GM21619 (cell line): Measurements from ENCODE around the gene CDH23.

Source experiments
- ATAC-seq: cut with Tn5 transposase; IDR thresholded peaks from one replicate; pipeline ENCODE4 v1.9.1; 2021; ENCODE audit not compliant: unreplicated experiment

The CDH23 gene

DNA sequence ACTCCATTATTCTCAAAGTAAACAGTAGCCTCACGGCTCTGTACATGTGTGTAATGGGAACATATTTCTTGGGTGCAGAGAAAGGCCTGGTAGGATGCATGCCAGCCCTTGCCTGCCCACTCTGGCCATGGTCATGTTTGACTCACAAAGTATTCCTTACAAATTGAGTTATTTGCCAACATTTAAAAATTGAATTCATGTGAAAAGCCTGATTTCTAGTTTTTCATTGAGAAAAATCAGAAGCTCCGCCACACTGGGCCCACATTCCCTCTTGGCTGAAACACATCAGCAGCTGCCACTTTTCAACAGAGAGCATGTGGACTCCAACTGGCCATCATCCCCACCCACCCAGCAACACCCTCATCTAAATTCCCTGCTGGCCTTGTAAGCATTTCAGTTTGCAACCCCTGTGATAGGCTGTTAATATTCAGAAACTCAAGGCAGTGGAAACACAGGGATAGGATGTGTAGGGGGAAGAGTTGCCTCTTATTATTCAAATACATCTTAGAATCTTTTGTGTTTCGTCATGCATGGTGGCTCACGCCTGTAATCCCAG, 40.9 kb downstream of the CDH23 start:
- ATAC-seq = no peak

DNA sequence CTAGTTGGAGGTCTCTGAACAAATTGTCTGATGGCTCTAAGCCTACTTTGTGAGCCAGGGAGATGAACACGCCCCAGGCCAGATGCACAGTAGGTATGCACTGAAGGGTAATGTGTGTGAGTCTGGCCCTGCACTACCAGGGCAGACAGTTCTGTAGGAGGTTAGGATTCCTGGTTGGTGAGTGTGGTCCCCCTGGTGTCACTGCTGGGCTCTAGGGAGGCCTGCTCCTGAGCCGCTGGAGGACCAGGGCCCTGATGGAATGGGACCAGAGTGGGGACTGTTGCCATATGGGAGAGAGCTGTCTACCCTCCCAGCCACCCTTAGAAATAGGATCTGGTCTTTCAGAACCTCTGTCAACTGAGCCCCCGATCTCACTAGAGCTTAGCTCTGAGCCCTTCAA, 42.0 kb downstream of the CDH23 start:
- ATAC-seq = no peak

DNA sequence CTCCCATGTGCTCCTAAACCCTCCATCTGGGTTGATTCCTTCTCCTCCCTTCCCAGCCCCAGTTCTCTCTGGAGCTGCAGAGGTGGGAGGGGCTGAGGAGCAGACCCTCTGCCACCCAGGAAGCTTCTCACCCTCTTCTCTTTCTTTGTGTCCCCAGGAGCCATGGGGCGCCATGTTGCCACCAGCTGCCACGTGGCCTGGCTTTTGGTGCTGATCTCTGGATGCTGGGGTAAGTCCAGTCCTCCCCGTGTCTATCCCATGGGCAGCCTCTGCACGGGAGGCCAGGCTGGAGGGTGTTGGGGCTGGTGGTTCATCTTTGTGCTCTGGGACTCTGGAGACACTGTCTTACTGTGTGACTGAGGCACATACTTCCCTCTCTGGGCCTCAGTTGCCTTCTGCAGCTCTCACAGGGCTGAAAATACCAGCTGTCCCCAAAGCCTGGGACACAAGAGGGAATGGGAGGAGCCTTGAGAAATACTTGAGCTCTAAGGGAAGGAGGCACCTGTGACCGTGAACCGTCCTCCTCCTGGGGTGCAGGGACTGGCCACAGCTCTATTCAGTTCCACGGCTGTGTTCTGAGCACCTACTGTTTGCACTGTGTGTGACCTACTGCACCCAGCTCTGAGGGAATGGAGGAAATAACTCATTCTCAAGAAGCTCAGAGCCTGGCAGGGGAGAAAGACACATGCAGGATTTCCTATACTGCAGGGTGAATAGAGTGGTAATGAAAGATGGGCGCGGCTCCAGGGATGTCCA, 43.1 kb downstream of the CDH23 start:
- ATAC-seq = no peak

DNA sequence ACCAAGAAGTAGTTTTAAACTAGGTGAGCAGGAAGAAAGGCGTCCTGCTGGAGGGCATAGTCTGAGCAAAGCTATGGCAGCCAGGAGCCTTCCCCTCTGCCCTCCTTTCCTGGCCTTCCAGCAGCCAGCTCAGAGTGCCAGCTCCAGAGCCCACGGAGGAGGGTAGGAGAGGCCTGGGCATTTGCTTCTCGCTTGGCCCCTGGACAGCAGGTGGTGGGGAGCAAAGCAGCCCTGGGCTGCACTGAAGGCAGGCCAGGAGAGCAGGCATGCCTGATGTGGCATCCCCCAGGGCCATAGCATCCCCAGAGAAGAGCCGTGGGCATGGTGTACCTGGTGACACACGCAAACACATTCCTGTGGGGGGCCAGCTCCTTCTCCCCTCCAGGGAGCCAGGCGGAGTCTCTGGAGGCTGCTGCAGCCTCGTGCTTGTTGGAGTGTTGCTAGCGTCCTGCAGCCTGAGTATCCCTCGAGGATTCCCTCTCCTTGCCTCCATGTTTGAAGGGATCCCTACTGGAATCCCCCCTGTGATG, 43.9 kb downstream of the CDH23 start:
- ATAC-seq = no peak

DNA sequence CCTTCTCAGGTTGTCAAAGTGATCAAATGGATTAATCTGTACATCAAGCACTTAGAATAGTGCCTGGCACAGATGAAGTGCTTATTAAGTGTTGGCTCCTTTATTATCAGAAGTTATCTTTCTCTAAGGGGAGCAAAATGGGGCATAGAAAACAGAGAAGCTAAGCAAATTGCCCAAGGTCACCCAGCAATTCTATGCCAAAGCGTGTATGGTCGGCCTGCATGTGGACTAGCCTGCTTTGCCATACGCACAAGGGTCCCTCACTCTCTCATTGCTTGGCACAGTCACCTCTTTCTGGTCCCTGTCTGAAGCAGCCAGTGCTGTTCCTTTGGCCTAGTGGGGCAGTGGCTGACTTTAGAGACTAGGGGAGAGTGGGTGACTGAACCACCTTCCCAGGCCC, 45.3 kb downstream of the CDH23 start:
- no peak for ATAC-seq

DNA sequence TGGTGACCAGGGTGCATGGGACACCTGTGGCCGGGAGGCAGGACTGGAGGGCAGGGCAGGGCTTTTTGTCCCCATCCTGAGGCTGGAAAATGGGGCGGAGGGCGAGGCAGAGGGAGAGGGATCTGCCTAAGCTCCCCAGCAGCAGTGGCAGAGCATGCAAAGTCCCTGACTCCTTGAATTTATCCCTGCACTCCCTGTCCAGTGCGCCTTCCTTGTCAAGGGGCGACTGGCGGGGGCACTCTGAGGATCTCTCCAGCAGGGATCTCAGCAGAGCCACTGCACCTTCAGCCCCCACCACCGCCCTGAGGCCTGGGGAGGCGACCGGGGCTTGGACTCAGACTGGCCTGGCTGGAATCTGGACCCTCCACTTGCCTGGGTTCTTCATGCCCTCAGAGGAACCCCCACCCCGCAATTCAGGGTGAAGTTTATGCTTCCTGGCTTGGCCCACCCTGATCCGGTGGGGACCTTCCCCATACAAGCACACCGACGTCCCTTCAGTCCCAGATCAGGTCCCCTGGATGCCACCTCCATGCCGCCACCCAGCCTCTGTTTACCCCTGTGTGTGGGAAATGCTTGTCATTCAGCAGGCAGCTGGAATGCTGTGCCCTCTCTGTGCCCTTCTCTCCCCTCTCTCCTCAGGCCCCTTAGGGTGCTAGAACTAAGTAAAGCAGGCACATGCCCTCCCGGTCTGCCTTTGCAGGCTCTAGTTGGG, 46.3 kb downstream of the CDH23 start:
- no peak for ATAC-seq

DNA sequence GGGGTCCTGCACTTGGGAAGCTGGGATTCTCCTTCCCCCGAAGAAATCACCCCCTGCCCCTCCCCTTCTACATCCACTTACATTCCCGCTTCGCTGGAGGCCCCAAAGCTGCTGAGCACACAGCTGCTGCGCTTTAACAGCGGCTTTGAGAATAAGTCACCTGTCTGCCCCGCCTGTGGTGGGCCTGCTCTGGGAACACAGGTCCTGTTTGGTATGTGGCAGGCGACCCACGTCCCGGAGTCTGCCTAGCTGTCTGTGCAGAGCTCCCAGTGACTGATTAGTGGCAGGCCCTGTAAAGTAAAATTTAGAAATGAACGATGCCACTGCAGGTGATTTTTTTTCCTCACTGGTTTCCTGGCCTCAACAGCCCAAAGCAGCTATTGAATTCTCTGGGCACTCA, 47.0 kb downstream of the CDH23 start:
- ATAC-seq = no peak

DNA sequence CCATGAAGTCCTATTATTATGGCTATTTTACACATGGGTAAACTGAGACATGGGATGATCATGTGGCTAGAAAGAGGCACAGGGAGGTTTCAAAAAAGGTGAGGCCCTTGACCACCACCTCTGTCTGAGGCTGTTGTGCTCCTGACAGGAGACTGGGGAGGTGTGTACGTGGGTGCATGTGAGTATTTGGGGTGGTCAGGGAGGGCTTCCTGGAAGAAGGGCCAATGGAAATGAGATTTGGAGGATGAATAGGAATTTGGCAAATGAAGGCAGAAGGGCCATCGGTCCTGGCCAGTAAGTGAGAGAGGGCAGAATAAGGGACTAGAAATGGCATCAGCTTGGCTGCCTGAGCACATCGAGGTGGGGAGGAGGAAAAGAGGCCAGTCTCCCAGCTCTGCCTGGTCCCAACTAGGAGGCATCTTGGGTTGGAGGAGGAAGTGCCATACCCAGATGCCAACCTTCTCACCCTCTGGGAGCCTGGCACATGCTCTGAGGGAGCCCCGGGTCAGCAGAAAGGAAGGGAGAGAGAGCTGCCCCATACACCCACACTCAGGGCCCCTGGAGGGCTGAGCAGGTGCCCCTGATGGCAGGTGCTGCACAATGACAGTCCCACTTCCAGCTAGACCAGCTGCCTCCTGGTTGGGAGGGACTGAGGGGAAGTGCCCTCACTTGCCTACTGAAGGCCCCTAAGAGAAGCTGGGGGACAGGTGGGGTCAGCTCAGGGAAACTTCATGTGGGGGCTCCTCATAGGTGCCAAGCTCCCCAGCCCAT, 47.7 kb downstream of the CDH23 start:
- ATAC-seq = no peak

DNA sequence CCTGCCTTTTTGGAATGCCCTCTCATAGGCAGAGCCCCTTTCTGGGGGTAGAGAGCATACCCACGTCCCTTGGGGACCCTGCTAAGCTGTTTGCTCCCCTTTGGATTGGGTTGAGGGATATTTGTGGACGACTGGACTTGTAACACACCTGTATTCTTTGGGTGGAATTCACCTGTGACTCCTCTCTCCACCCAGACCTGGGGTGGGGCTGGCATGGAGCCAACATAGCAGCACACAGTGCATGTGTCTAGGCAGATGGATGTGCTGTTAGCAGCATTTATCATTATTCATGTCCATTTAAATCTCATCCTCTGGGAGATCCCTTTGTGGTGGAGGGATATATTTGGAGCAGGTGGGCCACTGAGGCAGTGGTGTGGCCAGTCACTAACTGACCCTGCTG, 51.0 kb downstream of the CDH23 start:
- ATAC-seq = no peak

DNA sequence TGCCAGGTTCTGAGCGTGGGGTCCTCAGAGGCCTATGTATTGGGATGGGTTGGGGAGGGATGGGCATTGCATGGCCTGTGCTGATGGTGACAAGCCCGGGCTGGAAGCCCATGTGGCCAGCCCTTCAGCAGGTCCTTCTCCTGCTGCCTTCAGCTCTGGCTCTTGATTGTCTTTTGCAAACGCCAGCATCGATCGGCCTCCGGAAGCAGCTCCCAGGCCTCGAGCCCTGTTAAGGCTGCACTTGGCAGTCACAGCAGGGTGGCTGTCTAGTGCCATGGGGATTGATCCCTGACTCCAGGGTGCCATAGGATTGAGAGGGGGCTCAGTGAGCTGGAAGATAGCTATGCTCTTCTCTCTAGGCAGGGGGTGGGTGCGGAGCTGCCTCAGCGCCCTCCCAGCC, 51.4 kb downstream of the CDH23 start:
- no peak for ATAC-seq

DNA sequence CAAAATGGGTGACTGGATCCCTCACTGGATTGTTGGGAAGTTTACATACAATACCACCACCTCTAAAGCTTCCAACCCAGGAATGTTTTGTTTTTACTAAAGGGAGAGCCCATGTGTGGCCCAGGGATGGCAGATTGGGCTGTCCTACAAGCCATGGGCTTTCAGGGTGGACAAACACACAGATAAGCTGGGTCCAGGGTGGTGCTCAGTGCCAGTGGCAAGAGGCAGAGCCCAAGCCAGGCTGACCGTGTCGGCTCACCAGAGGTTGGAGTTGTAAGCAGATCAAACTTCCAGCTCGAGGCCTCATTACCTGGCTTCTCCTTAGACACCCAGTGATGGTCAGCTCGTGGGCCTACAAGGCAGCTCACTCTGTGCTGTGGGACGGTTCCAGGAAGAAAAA, 52.3 kb downstream of the CDH23 start:
- no peak for ATAC-seq

DNA sequence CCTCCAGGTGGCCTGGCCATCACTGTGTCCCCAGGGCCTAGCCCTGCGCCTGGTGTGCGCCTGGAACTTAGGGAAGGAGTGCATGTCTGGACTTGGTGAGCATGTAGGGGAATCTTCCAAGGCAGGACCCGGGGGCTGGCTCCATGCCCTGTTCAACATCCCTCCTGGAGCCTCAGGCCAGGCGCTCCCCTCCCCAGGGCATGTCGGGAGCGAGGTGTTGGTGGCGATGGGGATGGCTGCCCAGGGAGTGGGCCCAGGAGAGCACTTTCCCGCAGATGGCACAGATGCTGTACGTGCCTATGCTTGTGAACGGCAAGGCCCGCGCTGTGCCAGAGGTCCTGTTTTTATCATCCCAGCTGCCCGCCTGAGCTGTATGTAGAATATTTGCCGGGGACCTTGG, 55.0 kb downstream of the CDH23 start:
- ATAC-seq = no peak

DNA sequence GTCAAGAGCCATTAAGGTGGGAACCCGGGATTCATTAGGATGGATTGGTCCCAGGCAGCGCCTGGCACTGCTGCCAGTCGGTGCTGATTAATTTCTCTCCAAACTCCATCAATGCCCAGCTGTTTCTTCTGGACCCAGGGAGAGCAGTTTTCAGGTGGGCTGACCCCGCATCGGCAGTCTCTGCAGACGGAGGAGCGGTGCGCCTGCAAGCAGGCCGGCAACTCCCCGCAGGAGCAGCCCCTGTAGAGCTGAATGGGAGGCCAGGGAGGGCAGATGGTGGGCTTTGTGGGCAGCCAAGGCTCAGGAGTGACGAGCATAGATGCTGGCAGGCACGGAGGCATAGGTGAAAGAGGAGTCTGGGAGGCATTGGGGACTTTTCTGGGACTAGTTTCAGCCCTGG, 56.5 kb downstream of the CDH23 start:
- ATAC-seq = no peak

DNA sequence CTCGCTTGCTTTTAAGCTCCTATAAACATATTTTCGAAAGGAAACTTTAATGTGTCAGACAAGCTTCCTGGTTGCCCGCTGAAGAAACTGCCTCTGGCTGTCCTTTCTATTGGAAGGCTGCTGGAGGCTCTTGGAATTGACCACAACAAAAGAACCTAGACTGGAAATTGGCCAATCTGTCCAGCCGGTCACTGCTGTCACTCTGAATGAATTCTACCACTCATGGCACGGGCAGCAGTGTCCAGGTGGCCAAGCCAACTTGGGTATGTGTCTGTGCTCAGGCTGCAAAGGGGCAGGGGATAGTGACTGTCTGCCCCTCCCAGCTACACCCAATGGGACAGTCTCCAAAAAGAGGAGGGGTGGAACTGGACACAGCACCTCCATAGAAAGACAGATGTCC, 57.6 kb downstream of the CDH23 start:
- no peak for ATAC-seq

DNA sequence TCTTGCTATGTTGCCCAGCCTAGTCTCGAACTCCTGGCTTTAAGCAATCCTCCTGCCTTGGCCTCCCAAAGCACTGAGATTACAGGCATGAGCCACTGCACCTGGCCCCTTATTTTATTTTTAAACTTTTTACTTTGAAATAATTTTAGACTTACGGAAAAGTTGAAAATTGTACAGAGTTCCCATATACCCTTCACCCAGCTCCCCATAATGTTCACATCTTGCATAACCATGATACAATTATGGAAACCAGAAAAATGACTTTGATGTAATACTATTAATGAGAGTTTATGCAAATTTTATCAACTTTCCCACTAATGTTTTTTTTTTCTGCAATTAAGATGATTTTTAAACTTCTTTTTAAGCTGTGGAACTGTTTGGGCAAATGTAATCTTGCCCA, 58.3 kb downstream of the CDH23 start:
- no peak for ATAC-seq

DNA sequence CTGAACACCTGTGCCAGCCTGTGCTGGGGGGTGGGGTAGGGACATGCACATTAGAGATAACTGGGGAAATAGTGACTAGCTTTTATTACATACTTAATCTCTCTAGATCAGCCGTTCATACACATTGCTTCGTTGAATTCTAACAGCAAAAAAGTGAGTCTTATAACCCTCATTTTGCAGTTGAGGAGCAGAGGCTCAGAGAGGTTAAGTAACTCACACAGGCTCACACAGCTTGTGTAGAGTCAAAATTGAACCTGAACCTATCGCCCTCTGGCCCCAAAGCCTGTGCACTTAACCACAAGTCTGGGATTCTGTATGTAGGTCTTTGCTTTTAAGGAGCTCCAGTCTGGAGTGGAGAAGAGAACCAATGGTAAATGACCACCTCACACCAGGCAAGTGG, 59.9 kb downstream of the CDH23 start:
- no peak for ATAC-seq

DNA sequence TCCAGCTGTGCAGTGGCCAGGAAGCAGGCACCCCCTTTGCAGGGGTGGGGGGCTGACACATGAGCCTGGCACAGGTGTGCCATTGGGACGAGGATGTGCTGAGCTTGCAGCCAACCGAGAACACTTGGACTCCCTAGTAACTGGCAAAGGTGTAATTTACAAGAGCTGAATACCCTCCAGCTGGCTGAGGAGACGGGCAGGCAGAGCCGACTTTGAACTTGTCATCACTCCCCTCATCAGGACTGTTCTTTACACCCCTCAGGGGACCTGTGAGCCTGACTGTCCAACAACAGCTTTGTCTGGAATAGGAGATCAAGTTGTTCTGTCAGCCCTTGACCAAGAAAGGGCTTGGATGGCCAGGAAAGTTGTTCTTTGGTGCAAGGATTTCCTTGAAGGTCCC, 61.2 kb downstream of the CDH23 start:
- no peak for ATAC-seq

DNA sequence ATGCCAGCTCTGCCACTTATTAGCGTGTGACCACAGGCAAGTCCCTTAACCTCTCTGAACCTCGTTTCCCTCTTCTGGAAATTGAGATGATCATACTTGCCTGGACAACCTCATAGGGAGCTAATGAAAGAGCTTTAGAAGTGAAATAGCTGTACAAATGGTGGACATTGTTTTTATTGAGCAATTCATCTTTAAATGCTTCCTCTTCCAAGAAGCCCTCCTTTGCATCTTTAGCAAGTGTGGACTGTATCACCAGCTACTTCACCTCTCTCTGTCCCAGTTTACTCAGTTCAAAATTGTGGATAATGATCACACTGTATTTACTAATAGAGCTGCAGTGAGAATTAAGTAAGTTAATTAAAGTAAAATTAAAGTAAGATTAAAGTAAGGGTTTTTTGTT, 61.7 kb downstream of the CDH23 start:
- no peak for ATAC-seq

DNA sequence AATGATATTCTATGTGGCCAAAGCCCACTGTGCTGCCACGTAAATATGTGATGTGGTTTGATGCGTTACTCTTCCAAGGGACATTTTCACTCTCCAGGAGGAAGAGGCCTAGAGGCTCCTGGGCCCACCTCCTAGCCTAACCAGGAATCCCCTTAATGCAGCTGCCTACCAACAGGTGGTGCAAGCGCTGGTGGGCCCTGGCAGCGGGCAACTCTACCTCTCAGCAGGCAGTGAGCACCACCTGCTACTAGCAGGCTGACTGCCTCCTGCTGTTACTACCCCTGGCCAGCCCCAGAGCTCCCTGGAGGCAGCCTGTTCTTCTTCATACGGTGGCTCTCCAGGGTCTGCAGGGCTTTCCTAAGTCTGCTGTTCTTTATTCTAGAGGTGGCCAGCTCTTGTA, 62.8 kb downstream of the CDH23 start:
- ATAC-seq = no peak

DNA sequence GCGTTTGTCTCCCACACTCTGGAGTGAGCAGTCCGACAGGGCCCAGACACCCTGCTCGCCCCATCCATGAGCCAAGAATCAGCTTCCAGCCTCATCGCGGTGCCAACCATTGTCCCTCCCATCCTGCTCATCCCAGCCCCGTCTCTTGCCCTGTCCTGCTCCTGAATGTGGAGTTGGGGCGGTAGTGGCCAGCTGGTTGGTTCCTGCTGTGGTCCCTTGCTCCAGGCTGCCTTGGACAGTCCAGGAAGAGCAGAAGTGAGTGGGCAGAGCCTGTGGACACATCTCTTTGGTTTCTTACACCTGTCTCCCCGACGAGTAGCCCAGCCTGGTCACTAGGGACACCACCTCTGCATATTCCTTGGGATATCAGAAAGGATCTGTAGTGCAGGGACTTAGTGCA, 63.9 kb downstream of the CDH23 start:
- ATAC-seq = no peak

DNA sequence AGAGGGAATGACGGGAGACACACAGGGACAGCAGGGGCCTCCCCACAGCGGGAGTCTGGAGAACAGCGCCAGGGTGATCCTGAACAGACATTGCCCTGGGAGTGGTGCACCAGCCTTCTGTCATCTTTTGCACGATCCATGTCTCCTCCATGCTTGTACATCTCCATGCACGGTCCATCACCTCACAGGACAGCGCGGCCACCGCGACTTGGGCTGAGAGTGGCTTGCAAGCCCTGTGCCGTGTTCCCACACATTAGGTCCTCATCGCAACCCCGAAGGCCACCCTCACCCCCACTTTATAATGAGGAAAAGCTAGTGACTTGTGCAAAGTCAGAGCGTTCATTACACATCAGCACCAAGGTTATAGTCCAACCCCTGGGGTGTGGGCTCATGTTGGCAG, 64.7 kb downstream of the CDH23 start:
- no peak for ATAC-seq
